HepG2 (cell line): ENCODE data around the gene C16orf89. TPM values are rescaled to one million over a fixed set of nuclear protein-coding genes. Genes with fewer than 3 reads are reported as not detected.
A peak's percentile ranks its signal among the peaks of the same experiment; 100 is the strongest.

Experiments used
- ERF ChIP-seq: IDR thresholded peaks from 2 replicates; pipeline ENCODE4 v1.6.1; 2018; ENCODE audit warnings: missing biosample characterization, missing genetic modification reagents
- MIER3 ChIP-seq: IDR thresholded peaks from 2 replicates; pipeline ENCODE4 v1.6.1; 2016; ENCODE audit warnings: missing compliant biosample characterization, borderline replicate concordance
- PHF8 ChIP-seq: sonication (generic); formaldehyde crosslinking; IDR thresholded peaks from 2 replicates; pipeline ENCODE4 v1.5.0; 2020; ENCODE audit warnings: missing genetic modification reagents
- RFXAP ChIP-seq: sonication (generic); formaldehyde crosslinking; IDR thresholded peaks from 2 replicates; pipeline ENCODE4 v1.4.0; 2020; ENCODE audit warnings: missing genetic modification reagents, borderline replicate concordance
- SALL2 ChIP-seq: sonication (generic); formaldehyde crosslinking; IDR thresholded peaks from 2 replicates; pipeline ENCODE4 v1.8.1; 2023; ENCODE audit warnings: mild to moderate bottlenecking, missing genetic modification reagents, inconsistent platforms
- SNAPC2 ChIP-seq: sonication (generic); formaldehyde crosslinking; IDR thresholded peaks from 2 replicates; pipeline ENCODE4 v1.8.1; 2022; ENCODE audit warnings: mild to moderate bottlenecking, missing genetic modification reagents
- TSC22D2 ChIP-seq: sonication (generic); formaldehyde crosslinking; IDR thresholded peaks from 2 replicates; pipeline ENCODE4 v1.5.1; 2020; ENCODE audit warnings: missing genetic modification reagents, mild to moderate bottlenecking, borderline replicate concordance
- ZNF331 ChIP-seq: sonication (generic); formaldehyde crosslinking; IDR thresholded peaks from 2 replicates; pipeline ENCODE4 v1.4.0; 2020; ENCODE audit warnings: missing genetic modification reagents
- ZNF441 ChIP-seq: sonication (generic); formaldehyde crosslinking; IDR thresholded peaks from 2 replicates; pipeline ENCODE4 v1.7.0; 2021; ENCODE audit warnings: missing genetic modification reagents, borderline replicate concordance
- ZNF678 ChIP-seq: sonication (generic); formaldehyde crosslinking; IDR thresholded peaks from 2 replicates; pipeline ENCODE4 v1.4.0; 2020; ENCODE audit warnings: mild to moderate bottlenecking, missing genetic modification reagents
- ZNF781 ChIP-seq: sonication (generic); formaldehyde crosslinking; IDR thresholded peaks from 2 replicates; pipeline ENCODE4 v1.5.1; 2020; ENCODE audit warnings: borderline replicate concordance, mild to moderate bottlenecking, missing genetic modification reagents; ENCODE audit errors: not compliant biosample characterization
- ZNF782 ChIP-seq: sonication (generic); formaldehyde crosslinking; IDR thresholded peaks from 2 replicates; pipeline ENCODE4 v1.4.0; 2020; ENCODE audit warnings: missing genetic modification reagents, mild to moderate bottlenecking, borderline replicate concordance
- polyA plus RNA-seq, 8 experiments: library from polyadenylated mRNA; depleted of rRNA in 3 of 8; stranded (reverse) in 7 of 8; unstranded in 1 of 8; fragments of >200 nt; fragmentation: Illumina TruSeq in 4 of 8; extraction: Trizol in 4 of 8; gene quantifications; 2 replicates each; pipeline versions ENCODE4 v1.2.1 to v1.2.3, GENCODE V29; 2011 to 2016; ENCODE audit warnings: low read depth in 4 of 8, missing spikeins in 1 of 8, mixed read lengths in 1 of 8; ENCODE audit not compliant: insufficient read depth in 1 of 8
- total RNA-seq, 5 experiments: library from RNA; depleted of rRNA; stranded (reverse); fragments of >200 nt; fragmentation: Illumina TruSeq; extraction: Trizol; gene quantifications; 2 replicates each; pipeline ENCODE4 v1.2.3, GENCODE V29; 2016; ENCODE audit warnings: low read depth in 1 of 5
- TF ChIP-seq, protein P1 (sequence below): sonication (generic); formaldehyde crosslinking; conservative IDR thresholded peaks from 2 replicates; pipeline ENCODE4 v1.4.0; 2020; ENCODE audit warnings: mild to moderate bottlenecking, missing genetic modification reagents, moderate library complexity
- TF ChIP-seq, protein P2 (sequence below): sonication (generic); formaldehyde crosslinking; IDR thresholded peaks from 2 replicates; pipeline ENCODE4 v1.5.0; 2020; ENCODE audit warnings: missing genetic modification reagents
- TF ChIP-seq, protein P3 (sequence below): sonication (generic); formaldehyde crosslinking; IDR thresholded peaks from 2 replicates; pipeline ENCODE4 v1.4.0; 2020; ENCODE audit warnings: missing genetic modification reagents
- TF ChIP-seq, protein P4 (sequence below): IDR thresholded peaks from 2 replicates; pipeline ENCODE4 v1.6.1; 2016; ENCODE audit warnings: low read depth

Gene C16orf89
- total and polyA plus RNA-seq, 2 of the 13 experiments (the other 11 are each of a cell fraction or from before 2014, with no cell fraction given), result 1.9 to 3.4 TPM

DNA sequence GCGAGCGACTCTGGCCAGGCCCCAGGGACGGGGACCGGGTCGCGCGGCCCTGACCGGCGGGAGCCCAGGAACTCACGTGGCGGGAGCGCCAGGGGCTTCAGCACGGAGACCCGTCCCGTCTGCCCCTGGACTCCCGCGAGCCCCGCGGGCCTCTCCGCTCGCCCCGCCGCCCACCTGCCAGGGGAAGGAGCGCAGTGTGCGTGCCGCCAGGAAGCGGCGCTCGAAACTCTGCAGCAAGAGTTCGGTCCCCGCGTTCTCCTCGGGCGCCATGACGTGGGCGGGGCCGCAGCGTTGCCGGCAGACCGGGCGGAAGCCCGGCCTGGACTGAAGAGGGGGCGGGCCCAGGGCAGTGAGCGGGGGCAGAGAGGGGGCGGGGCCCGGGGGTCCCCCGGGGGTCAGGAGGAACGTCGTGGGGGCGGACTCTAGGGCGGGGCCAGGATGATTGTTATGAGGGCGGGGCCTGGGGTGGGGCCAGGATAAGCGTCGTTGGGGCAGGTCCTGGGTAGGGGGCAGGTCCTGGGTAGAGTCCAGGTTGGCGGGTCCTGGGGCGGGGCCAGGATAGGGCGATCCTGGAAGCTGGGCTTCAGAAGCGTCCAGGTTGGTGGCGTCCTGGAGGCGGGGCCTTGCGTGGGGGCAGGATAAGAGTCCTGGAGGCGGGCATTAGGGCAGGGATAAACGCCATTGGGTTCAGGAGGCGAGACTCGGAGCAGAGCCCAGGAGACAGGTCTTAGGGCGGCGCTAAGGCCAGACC lies 31.9 kb upstream of the C16orf89 start, which contains the start of gene EEF2KMT (continued):
- TF ChIP-seq, protein P1, sequence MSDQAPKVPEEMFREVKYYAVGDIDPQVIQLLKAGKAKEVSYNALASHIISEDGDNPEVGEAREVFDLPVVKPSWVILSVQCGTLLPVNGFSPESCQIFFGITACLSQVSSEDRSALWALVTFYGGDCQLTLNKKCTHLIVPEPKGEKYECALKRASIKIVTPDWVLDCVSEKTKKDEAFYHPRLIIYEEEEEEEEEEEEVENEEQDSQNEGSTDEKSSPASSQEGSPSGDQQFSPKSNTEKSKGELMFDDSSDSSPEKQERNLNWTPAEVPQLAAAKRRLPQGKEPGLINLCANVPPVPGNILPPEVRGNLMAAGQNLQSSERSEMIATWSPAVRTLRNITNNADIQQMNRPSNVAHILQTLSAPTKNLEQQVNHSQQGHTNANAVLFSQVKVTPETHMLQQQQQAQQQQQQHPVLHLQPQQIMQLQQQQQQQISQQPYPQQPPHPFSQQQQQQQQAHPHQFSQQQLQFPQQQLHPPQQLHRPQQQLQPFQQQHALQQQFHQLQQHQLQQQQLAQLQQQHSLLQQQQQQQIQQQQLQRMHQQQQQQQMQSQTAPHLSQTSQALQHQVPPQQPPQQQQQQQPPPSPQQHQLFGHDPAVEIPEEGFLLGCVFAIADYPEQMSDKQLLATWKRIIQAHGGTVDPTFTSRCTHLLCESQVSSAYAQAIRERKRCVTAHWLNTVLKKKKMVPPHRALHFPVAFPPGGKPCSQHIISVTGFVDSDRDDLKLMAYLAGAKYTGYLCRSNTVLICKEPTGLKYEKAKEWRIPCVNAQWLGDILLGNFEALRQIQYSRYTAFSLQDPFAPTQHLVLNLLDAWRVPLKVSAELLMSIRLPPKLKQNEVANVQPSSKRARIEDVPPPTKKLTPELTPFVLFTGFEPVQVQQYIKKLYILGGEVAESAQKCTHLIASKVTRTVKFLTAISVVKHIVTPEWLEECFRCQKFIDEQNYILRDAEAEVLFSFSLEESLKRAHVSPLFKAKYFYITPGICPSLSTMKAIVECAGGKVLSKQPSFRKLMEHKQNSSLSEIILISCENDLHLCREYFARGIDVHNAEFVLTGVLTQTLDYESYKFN (CRISPR knock-in tag), result peak; percentile 31
- TF ChIP-seq, protein P2, sequence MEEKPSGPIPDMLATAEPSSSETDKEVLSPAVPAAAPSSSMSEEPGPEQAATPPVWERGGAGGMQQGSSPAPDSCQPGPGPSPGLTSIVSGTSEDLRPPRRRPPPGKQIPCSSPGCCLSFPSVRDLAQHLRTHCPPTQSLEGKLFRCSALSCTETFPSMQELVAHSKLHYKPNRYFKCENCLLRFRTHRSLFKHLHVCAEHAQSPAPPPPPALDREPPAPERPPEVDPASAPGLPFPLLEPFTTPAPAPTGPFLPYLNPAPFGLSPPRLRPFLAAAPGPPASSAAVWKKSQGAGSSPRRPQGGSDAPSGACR (CRISPR knock-in tag), result 0 out of 2 replicates have a peak, but pooled peaks have one; percentile 11
- TF ChIP-seq PHF8 (peak; percentile 97), ERF (CRISPR knock-in tag) (peak; percentile 48; the same call in 1 of the 2 replicates), ZNF441 (CRISPR knock-in tag) (peak; percentile 9; the same call in 1 of the 2 replicates), TSC22D2 (CRISPR knock-in tag) (0 out of 2 replicates have a peak, but pooled peaks have one; percentile 12), MIER3 (0 out of 2 replicates have a peak, but pooled peaks have one; percentile 54), ZNF331 (CRISPR knock-in tag) (peak; percentile 76), SALL2 (CRISPR knock-in tag) (peak; percentile 97), ZNF782 (CRISPR knock-in tag) (peak; percentile 67; the same call in 1 of the 2 replicates), ZNF781 (peak; percentile 83), RFXAP (CRISPR knock-in tag) (0 out of 2 replicates have a peak, but pooled peaks have one; percentile 15), ZNF678 (CRISPR knock-in tag) (peak; percentile 88; the same call in 1 of the 2 replicates), SNAPC2 (CRISPR knock-in tag) (0 out of 2 replicates have a peak, but pooled peaks have one; percentile 42)
- TF ChIP-seq, protein P3, sequence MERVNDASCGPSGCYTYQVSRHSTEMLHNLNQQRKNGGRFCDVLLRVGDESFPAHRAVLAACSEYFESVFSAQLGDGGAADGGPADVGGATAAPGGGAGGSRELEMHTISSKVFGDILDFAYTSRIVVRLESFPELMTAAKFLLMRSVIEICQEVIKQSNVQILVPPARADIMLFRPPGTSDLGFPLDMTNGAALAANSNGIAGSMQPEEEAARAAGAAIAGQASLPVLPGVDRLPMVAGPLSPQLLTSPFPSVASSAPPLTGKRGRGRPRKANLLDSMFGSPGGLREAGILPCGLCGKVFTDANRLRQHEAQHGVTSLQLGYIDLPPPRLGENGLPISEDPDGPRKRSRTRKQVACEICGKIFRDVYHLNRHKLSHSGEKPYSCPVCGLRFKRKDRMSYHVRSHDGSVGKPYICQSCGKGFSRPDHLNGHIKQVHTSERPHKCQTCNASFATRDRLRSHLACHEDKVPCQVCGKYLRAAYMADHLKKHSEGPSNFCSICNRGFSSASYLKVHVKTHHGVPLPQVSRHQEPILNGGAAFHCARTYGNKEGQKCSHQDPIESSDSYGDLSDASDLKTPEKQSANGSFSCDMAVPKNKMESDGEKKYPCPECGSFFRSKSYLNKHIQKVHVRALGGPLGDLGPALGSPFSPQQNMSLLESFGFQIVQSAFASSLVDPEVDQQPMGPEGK (CRISPR knock-in tag), result peak; percentile 60; the same call in 1 of the 2 replicates
- TF ChIP-seq, protein P4, sequence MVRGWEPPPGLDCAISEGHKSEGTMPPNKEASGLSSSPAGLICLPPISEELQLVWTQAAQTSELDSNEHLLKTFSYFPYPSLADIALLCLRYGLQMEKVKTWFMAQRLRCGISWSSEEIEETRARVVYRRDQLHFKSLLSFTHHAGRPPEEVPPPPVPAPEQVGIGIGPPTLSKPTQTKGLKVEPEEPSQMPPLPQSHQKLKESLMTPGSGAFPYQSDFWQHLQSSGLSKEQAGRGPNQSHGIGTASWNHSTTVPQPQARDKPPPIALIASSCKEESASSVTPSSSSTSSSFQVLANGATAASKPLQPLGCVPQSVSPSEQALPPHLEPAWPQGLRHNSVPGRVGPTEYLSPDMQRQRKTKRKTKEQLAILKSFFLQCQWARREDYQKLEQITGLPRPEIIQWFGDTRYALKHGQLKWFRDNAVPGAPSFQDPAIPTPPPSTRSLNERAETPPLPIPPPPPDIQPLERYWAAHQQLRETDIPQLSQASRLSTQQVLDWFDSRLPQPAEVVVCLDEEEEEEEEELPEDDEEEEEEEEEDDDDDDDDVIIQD, result 0 out of 2 replicates have a peak, but pooled peaks have one; percentile 9
